Liver (tissue), 9 donors: ENCODE data around the gene CSNK1D. TPM values are rescaled to one million over a fixed set of nuclear protein-coding genes. Genes with fewer than 3 reads are reported as not detected.

Experiments used
- DNase-seq: peaks from one replicate; pipeline ENCODE4 v3.0.0-alpha.2; 2017; ENCODE audit warnings: low spot score
- H3K27ac ChIP-seq, 2 donors: one replicate each; pipeline ENCODE4 v1.7.0; 2013; ENCODE audit warnings: inconsistent platforms in 2 of 2, low read length in 2 of 2, control low read depth in 1 of 2, low read depth in 1 of 2, mild to moderate bottlenecking in 1 of 2
- H3K27me3 ChIP-seq, 4 donors: one replicate each; pipeline versions ENCODE4 v1.6.1 to v1.7.0; 2013; ENCODE audit warnings: low read length in 3 of 4, inconsistent platforms in 1 of 4, mild to moderate bottlenecking in 1 of 4, moderate library complexity in 1 of 4; ENCODE audit not compliant: control insufficient read depth in 4 of 4, insufficient read depth in 4 of 4
- H3K36me3 ChIP-seq, 4 donors: one replicate each; pipeline versions ENCODE4 v1.6.1 to v1.7.0; 2013; ENCODE audit warnings: low read length in 3 of 4, mild to moderate bottlenecking in 3 of 4, low read depth in 1 of 4, moderate library complexity in 1 of 4; ENCODE audit not compliant: control insufficient read depth in 4 of 4, insufficient read depth in 3 of 4
- H3K4me1 ChIP-seq, 4 donors: one replicate each; pipeline versions ENCODE4 v1.6.1 to v1.7.0; 2013; ENCODE audit warnings: low read length in 3 of 4, mild to moderate bottlenecking in 3 of 4, moderate library complexity in 1 of 4; ENCODE audit not compliant: control insufficient read depth in 4 of 4, insufficient read depth in 4 of 4
- H3K4me3 ChIP-seq, 3 donors: one replicate each; pipeline versions ENCODE4 v1.6.1 to v1.7.0; 2013; ENCODE audit warnings: low read length in 3 of 3, control low read depth in 1 of 3, low read depth in 1 of 3, mild to moderate bottlenecking in 1 of 3
- H3K9ac ChIP-seq, 2 donors: one replicate each; pipeline ENCODE4 v1.7.0; 2013; ENCODE audit warnings: low read length in 2 of 2, mild to moderate bottlenecking in 2 of 2, moderate library complexity in 2 of 2, control low read depth in 1 of 2, low read depth in 1 of 2
- H3K9me3 ChIP-seq, 4 donors: one replicate each; pipeline versions ENCODE4 v1.6.1 to v1.7.0; 2013; ENCODE audit warnings: low read length in 3 of 4; ENCODE audit not compliant: control insufficient read depth in 4 of 4
- CTCF ChIP-seq: fragments of 150-350 bp; IDR thresholded peaks from 2 replicates; pipeline ENCODE4 v1.5.1; 2017; ENCODE audit warnings: improper control_type of control experiment, low read depth, low read length; ENCODE audit not compliant: missing input control
- EGR1 ChIP-seq, 2 donors: IDR thresholded peaks; 2 replicates each; pipeline ENCODE4 v1.6.1; 2016 to 2018; ENCODE audit warnings: antibody characterized with exemption in 2 of 2, low read depth in 2 of 2
- FOXA1 ChIP-seq: IDR thresholded peaks from 2 replicates; pipeline ENCODE4 v1.6.1; 2016; ENCODE audit warnings: antibody characterized with exemption
- FOXA2 ChIP-seq: IDR thresholded peaks from 2 replicates; pipeline ENCODE4 v1.6.1; 2016; ENCODE audit warnings: antibody characterized with exemption
- GABPA ChIP-seq, 2 donors: IDR thresholded peaks in 1 of 2; conservative IDR thresholded peaks in 1 of 2; 2 replicates each; pipeline ENCODE4 v1.6.1; 2016; ENCODE audit warnings: antibody characterized with exemption in 2 of 2, mild to moderate bottlenecking in 1 of 2, moderate library complexity in 1 of 2
- HNF4A ChIP-seq, 2 donors: conservative IDR thresholded peaks; 2 replicates each; pipeline ENCODE4 v1.6.1; 2016; ENCODE audit warnings: antibody characterized with exemption in 2 of 2, mild to moderate bottlenecking in 2 of 2
- HNF4G ChIP-seq: IDR thresholded peaks from 2 replicates; pipeline ENCODE4 v1.6.1; 2016; ENCODE audit warnings: antibody characterized with exemption
- JUND ChIP-seq, 2 donors: IDR thresholded peaks; 2 replicates each; pipeline ENCODE4 v1.6.1; 2016; ENCODE audit warnings: antibody characterized with exemption in 2 of 2
- MAX ChIP-seq: IDR thresholded peaks from 2 replicates; pipeline ENCODE4 v1.6.1; 2016; ENCODE audit warnings: antibody characterized with exemption
- NR2F2 ChIP-seq: IDR thresholded peaks from 2 replicates; pipeline ENCODE4 v1.6.1; 2016; ENCODE audit warnings: antibody characterized with exemption
- RAD21 ChIP-seq, 2 donors: IDR thresholded peaks; 2 replicates each; pipeline ENCODE4 v1.6.1; 2016; ENCODE audit warnings: antibody characterized with exemption in 2 of 2, mild to moderate bottlenecking in 2 of 2
- RXRA ChIP-seq, 2 donors: IDR thresholded peaks; 2 replicates each; pipeline ENCODE4 v1.6.1; 2017 to 2018; ENCODE audit warnings: antibody characterized with exemption in 2 of 2, mild to moderate bottlenecking in 1 of 2
- SP1 ChIP-seq: IDR thresholded peaks from 2 replicates; pipeline ENCODE4 v1.6.1; 2018; ENCODE audit warnings: antibody characterized with exemption, mild to moderate bottlenecking
- TAF1 ChIP-seq: conservative IDR thresholded peaks from 2 replicates; pipeline ENCODE4 v1.6.1; 2016; ENCODE audit warnings: antibody characterized with exemption, mild to moderate bottlenecking
- YY1 ChIP-seq: IDR thresholded peaks from 2 replicates; pipeline ENCODE4 v1.6.1; 2016; ENCODE audit warnings: antibody characterized with exemption, mild to moderate bottlenecking
- WGBS: extraction: QIAGEN DNeasy Blood & Tissue Kit; methylation state at CpG from one replicate; pipeline ENCODE4 v1.1.7; 2013; 5-methylcytosine and 5-hydroxymethylcytosine counted together
- polyA plus RNA-seq, 2 donors: library from polyadenylated mRNA; stranded (reverse) in 1 of 2; unstranded in 1 of 2; fragments of 200-250 nt in 1 of 2; fragments of >200 nt in 1 of 2; fragmentation: Nextera tagmentation in 1 of 2; extraction: Ambion mirVana in 1 of 2; gene quantifications; one replicate each; pipeline versions ENCODE4 v1.2.1 to v1.2.3, GENCODE V29; 2013 to 2015
- total RNA-seq, 2 donors: library from RNA; depleted of rRNA; stranded (reverse); fragments of >200 nt; gene quantifications; one replicate each; pipeline ENCODE4 v1.2.3, GENCODE V29; 2014
- TF ChIP-seq, protein P1 (sequence below): IDR thresholded peaks from 2 replicates; pipeline ENCODE4 v1.6.1; 2016; ENCODE audit warnings: antibody characterized with exemption
- TF ChIP-seq, protein P2 (sequence below): IDR thresholded peaks from 2 replicates; pipeline ENCODE4 v1.6.1; 2016; ENCODE audit warnings: antibody characterized with exemption, mild to moderate bottlenecking
- TF ChIP-seq, protein P3 (sequence below): IDR thresholded peaks from 2 replicates; pipeline ENCODE4 v1.6.1; 2016; ENCODE audit warnings: antibody characterized with exemption
- donor health status: healthy.
- donor health status: healthy.
- donor health status: healthy.
- donor health status: healthy.
- donor health status: healthy.

Gene CSNK1D
- total and polyA plus RNA-seq, 4 donors, result 22.0 to 49.0 (median 34.2) TPM

- no peaks in the 10 kb centered on the region for H3K9me3 ChIP-seq
- no peak for DNase-seq
- 92% methylated on average over 16 of the region's 16 CpGs for WGBS
- peaks cover 3 to 18% (median 10%) of the 10 kb centered on the region in 4 donors for H3K4me1 ChIP-seq
- H3K27me3 ChIP-seq, result no peaks in the 10 kb centered on the region
- H3K4me3 ChIP-seq, result no peak overlapping the region
- no peaks in the 10 kb centered on the region for H3K36me3 ChIP-seq
- TF ChIP-seq, protein P1, sequence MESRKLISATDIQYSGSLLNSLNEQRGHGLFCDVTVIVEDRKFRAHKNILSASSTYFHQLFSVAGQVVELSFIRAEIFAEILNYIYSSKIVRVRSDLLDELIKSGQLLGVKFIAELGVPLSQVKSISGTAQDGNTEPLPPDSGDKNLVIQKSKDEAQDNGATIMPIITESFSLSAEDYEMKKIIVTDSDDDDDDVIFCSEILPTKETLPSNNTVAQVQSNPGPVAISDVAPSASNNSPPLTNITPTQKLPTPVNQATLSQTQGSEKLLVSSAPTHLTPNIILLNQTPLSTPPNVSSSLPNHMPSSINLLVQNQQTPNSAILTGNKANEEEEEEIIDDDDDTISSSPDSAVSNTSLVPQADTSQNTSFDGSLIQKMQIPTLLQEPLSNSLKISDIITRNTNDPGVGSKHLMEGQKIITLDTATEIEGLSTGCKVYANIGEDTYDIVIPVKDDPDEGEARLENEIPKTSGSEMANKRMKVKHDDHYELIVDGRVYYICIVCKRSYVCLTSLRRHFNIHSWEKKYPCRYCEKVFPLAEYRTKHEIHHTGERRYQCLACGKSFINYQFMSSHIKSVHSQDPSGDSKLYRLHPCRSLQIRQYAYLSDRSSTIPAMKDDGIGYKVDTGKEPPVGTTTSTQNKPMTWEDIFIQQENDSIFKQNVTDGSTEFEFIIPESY, result no peak
- TF ChIP-seq, protein P2, sequence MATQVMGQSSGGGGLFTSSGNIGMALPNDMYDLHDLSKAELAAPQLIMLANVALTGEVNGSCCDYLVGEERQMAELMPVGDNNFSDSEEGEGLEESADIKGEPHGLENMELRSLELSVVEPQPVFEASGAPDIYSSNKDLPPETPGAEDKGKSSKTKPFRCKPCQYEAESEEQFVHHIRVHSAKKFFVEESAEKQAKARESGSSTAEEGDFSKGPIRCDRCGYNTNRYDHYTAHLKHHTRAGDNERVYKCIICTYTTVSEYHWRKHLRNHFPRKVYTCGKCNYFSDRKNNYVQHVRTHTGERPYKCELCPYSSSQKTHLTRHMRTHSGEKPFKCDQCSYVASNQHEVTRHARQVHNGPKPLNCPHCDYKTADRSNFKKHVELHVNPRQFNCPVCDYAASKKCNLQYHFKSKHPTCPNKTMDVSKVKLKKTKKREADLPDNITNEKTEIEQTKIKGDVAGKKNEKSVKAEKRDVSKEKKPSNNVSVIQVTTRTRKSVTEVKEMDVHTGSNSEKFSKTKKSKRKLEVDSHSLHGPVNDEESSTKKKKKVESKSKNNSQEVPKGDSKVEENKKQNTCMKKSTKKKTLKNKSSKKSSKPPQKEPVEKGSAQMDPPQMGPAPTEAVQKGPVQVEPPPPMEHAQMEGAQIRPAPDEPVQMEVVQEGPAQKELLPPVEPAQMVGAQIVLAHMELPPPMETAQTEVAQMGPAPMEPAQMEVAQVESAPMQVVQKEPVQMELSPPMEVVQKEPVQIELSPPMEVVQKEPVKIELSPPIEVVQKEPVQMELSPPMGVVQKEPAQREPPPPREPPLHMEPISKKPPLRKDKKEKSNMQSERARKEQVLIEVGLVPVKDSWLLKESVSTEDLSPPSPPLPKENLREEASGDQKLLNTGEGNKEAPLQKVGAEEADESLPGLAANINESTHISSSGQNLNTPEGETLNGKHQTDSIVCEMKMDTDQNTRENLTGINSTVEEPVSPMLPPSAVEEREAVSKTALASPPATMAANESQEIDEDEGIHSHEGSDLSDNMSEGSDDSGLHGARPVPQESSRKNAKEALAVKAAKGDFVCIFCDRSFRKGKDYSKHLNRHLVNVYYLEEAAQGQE, result no peak
- TF ChIP-seq CTCF, result no peak
- TF ChIP-seq RXRA (IDR thresholded peaks at IDR 0.05), result no peak
- no peak for TF ChIP-seq JUND (IDR thresholded peaks at IDR 0.05)
- no peak for TF ChIP-seq FOXA2
- no peak for TF ChIP-seq RAD21 (IDR thresholded peaks at IDR 0.05)
- no peak for TF ChIP-seq TAF1
- TF ChIP-seq GABPA (IDR thresholded peaks at IDR 0.05 in 1 of 2, conservative IDR thresholded peaks at IDR 0.05 in 1 of 2), result no peak
- no peak for TF ChIP-seq FOXA1
- no peak for TF ChIP-seq HNF4A (conservative IDR thresholded peaks at IDR 0.05)
- TF ChIP-seq YY1, result no peak
- no peak for TF ChIP-seq SP1
- TF ChIP-seq EGR1 (IDR thresholded peaks at IDR 0.05; ENCODE audit: low read depth in 2 of 2), result no peak
- no peak for TF ChIP-seq MAX
- TF ChIP-seq NR2F2, result no peak
- TF ChIP-seq, protein P3, sequence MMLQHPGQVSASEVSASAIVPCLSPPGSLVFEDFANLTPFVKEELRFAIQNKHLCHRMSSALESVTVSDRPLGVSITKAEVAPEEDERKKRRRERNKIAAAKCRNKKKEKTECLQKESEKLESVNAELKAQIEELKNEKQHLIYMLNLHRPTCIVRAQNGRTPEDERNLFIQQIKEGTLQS, result no peak
- TF ChIP-seq HNF4G, result no peak
- no peak overlapping the region for H3K9ac ChIP-seq
- no peak overlapping the region for H3K27ac ChIP-seq
Observed at GRCh38 chr17:82226809-82227628, 46.5 kb downstream of the CSNK1D start.
